Measurements from ENCODE around the gene SLC17A7.

Gene SLC17A7

GRCh38 chr19:49419173-49419572 is 22.2 kb downstream of the SLC17A7 start:
- Histone ChIP-seq H3K36me3 (no peaks in the 10 kb centered on the region), H3K4me1 (peaks cover 0 to 31% (median 23%) of the 10 kb centered on the region in 4 donors), H3K4me3 (no peak overlapping the region), H3K9me3 (no peaks in the 10 kb centered on the region), H3K27me3 (peaks cover 4 to 97% of the 10 kb centered on the region in 2 donors), H3K27ac (no peak overlapping the region)
- intact Hi-C loops (cut with DNase I; ENCODE audit: low total_unique reads): no loop called here
- no peak for DNase-seq
- TF ChIP-seq, protein P1, sequence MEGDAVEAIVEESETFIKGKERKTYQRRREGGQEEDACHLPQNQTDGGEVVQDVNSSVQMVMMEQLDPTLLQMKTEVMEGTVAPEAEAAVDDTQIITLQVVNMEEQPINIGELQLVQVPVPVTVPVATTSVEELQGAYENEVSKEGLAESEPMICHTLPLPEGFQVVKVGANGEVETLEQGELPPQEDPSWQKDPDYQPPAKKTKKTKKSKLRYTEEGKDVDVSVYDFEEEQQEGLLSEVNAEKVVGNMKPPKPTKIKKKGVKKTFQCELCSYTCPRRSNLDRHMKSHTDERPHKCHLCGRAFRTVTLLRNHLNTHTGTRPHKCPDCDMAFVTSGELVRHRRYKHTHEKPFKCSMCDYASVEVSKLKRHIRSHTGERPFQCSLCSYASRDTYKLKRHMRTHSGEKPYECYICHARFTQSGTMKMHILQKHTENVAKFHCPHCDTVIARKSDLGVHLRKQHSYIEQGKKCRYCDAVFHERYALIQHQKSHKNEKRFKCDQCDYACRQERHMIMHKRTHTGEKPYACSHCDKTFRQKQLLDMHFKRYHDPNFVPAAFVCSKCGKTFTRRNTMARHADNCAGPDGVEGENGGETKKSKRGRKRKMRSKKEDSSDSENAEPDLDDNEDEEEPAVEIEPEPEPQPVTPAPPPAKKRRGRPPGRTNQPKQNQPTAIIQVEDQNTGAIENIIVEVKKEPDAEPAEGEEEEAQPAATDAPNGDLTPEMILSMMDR (IDR thresholded peaks at IDR 0.05): no peak

GRCh38 chr19:49418511-49418910 is 22.8 kb downstream of the SLC17A7 start:
- peaks cover 4 to 97% of the 10 kb centered on the region in 2 donors for H3K27me3 ChIP-seq
- DNase-seq: no peak

DNA sequence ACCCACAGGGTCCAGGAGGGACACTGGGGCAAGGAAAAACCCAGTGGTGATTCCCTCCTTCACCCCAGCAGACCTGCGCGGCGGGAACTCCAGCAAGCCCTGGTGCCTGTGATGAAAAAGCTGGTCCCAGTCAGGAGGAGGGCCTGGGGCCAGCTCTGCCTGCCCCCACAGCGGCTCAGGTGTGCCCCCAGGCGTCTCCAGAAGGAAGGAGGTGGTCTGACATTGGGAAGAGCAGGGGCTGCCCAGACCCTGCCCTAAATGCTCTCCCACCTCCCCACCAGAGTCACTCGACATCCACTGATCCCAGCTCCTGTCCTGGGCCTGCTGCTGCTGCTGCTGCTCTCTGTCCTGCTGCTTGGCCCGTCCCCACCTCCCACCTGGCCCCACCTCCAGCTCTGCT is 24.2 kb downstream of the SLC17A7 start:
- H3K9me3 ChIP-seq: no peaks in the 10 kb centered on the region
- peaks cover 0 to 13% (median 8%) of the 10 kb centered on the region in 4 donors for H3K4me1 ChIP-seq
- no peak for DNase-seq
- no peak overlapping the region for H3K4me3 ChIP-seq
- intact Hi-C loops (cut with DNase I; ENCODE audit: low total_unique reads): no loop called here
- TF ChIP-seq, protein P1 (IDR thresholded peaks at IDR 0.05): no peak
- peaks cover 0 to 91% of the 10 kb centered on the region in 2 donors for H3K27me3 ChIP-seq
- no peaks in the 10 kb centered on the region for H3K36me3 ChIP-seq
- no peak overlapping the region for H3K27ac ChIP-seq

More at GRCh38 chr19:49418511-49418910, 22.8 kb downstream of the SLC17A7 start:
- no peak overlapping the region for H3K4me3 ChIP-seq
- H3K4me1 ChIP-seq: peaks cover 0 to 28% (median 22%) of the 10 kb centered on the region in 4 donors
- H3K36me3 ChIP-seq: no peaks in the 10 kb centered on the region
- intact Hi-C loops (cut with DNase I; ENCODE audit: low total_unique reads): no loop called here
- TF ChIP-seq, protein P1 (IDR thresholded peaks at IDR 0.05): no peak
- H3K27ac ChIP-seq: no peak overlapping the region
- H3K9me3 ChIP-seq: no peaks in the 10 kb centered on the region

GRCh38 chr19:49415810-49416200 is 25.5 kb downstream of the SLC17A7 start:
- Histone ChIP-seq H3K9me3 (no peaks in the 10 kb centered on the region), H3K36me3 (no peaks in the 10 kb centered on the region), H3K4me3 (no peak overlapping the region), H3K27ac (no peak overlapping the region), H3K27me3 (peaks cover 0 to 86% of the 10 kb centered on the region in 2 donors), H3K4me1 (peaks cover 0 to 5% (median 1%) of the 10 kb centered on the region in 4 donors)
- intact Hi-C loops (cut with DNase I; ENCODE audit: low total_unique reads): no loop called here
- DNase-seq: no peak
- TF ChIP-seq, protein P1 (IDR thresholded peaks at IDR 0.05): no peak

DNA sequence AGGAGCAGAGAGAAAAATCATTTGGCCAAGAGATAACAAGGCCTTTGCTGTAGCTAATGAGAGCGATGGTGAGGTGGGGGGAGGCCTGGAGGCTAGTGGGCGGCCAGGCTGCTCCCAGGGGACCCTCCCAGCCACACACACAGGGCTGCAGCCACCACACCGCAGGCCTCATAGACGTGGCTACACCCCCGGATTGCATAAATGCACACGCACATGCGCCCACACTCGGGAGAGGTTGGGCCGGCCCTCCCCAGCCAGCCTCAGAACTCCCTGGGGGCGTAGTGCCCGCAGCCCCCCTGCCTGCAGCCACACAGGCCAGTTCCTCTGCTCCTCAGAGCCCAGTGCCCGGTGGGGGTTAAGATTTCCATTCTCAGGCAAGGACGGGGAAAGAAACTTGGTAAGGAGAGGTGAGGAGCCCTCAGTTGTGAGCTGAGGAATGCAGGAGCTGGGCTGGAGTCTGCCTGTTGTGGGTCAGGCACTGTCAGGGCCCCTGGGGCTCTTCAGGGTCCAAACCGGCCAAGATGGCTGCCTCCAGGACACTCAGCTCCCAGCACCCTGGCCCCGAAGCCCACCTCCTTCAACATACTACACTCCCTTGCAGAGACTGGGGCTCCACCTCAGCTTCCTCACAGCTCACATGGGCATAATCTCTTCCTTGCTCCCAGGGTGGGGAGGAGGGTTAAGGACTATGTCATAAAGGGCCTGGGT is 26.1 kb downstream of the SLC17A7 start:
- H3K9me3 ChIP-seq: no peaks in the 10 kb centered on the region
- intact Hi-C loops (cut with DNase I; ENCODE audit: low total_unique reads): no loop called here
- TF ChIP-seq, protein P1 (IDR thresholded peaks at IDR 0.05): no peak
- no peak overlapping the region for H3K4me3 ChIP-seq
- peaks cover 0 to 82% of the 10 kb centered on the region in 2 donors for H3K27me3 ChIP-seq
- no peaks in the 10 kb centered on the region for H3K4me1 ChIP-seq
- no peak for DNase-seq
- H3K36me3 ChIP-seq: no peaks in the 10 kb centered on the region
- H3K27ac ChIP-seq: no peak overlapping the region
